Colonic mucosa (tissue), 4 donors: ENCODE data around the gene MAGIX. TPM values are rescaled to one million over a fixed set of nuclear protein-coding genes. Genes with fewer than 3 reads are reported as not detected.

Experiments used
- DNase-seq: peaks from one replicate; pipeline ENCODE4 v3.0.0-alpha.2; 2020
- H3K27ac ChIP-seq: fragments of 200-600 bp; one replicate; pipeline ENCODE4 v1.8.0; 2021
- H3K27me3 ChIP-seq: fragments of 200-600 bp; one replicate; pipeline ENCODE4 v1.8.0; 2021
- H3K36me3 ChIP-seq: fragments of 200-600 bp; one replicate; pipeline ENCODE4 v1.8.0; 2021
- H3K4me1 ChIP-seq: fragments of 200-600 bp; one replicate; pipeline ENCODE4 v1.8.0; 2021; ENCODE audit warnings: mild to moderate bottlenecking
- H3K4me3 ChIP-seq: fragments of 200-600 bp; one replicate; pipeline ENCODE4 v1.8.0; 2021
- H3K9ac ChIP-seq, 2 donors: one replicate each; pipeline ENCODE4 v1.7.0; 2013; ENCODE audit warnings: control low read depth in 2 of 2, low read depth in 2 of 2, low read length in 2 of 2
- H3K9me3 ChIP-seq: fragments of 200-600 bp; one replicate; pipeline ENCODE4 v1.8.0; 2021
- intact Hi-C: fragments of 100-400 bp; cut with DNase I; formaldehyde crosslinking; loops from one replicate; pipeline ENCODE4 v1.14.1; 2022
- total RNA-seq, 2 donors: library from RNA; stranded (reverse); fragmentation: NEBNext Ultra II Directional in 1 of 2; extraction: Animal tissue kit (Norgen Biotek cat#: 25700) in 1 of 2; gene quantifications; one replicate each; pipeline ENCODE4 v1.2.1, GENCODE V29; 2021
- TF ChIP-seq, protein P1 (sequence below): fragments of 200-600 bp; IDR thresholded peaks from one replicate; pipeline ENCODE4 v1.8.0; 2022; ENCODE audit warnings: antibody characterized with exemption, mild to moderate bottlenecking
- donor health status: healthy.
- donor health status: DM: no; HTN: no; CAD: no.
- donor health status: DM: no; HTN: no; CAD: no.

The MAGIX gene
- total RNA-seq, 2 donors from 2014 or later, result 4.3 to 14.7 TPM

DNA sequence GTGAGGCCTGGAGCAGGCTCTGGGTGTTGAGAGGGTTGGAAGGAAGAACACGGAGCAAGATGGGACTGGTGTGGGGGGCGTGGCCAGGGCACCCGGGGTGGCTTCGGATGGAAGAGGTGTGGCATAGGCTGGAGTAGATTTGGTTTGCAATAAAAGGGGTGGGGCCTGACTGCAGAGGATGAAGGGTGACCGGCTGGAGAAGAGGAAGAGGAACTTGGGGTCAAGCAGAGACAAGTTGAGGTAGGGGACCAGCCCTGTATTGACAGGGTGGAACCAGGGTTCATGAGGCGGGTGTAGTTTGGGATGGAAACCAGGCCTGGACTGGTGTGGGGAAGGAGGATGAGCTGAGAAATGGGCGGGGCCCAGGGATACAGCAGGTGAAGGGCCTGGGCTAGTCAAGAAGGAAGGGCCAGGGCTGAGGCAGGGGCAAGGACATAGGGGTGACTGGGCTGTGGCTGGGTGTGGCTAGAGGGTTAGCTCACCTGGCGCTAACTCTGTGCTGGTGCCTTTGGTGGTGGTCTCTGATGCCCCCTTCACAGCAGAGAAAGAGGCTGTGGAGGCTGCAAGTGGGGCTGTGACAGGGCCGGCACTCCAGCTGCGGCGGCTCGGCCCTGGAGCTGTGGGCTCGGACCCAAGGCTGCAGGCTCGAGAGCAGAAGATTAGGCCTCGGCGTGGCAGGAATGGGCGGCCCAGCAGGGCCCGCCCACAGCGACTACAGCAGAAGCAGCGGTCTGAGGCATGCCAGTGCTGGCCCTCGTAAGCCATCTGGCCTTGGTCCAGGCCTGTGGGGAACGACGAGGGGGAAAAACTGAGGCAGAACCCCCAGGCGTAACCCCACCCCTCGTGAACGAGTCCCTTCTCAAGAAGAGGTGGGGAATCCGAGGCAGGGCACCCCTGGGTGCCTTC is 14.1 kb downstream of the MAGIX start:
- Histone ChIP-seq H3K27ac (peak overlapping the region; percentile 56), H3K9ac (peak overlapping the region; percentile 27 to 63), H3K4me3 (no peak overlapping the region), H3K9me3 (no peaks in the 10 kb centered on the region), H3K36me3 (no peaks in the 10 kb centered on the region), H3K4me1 (no peaks in the 10 kb centered on the region), H3K27me3 (no peaks in the 10 kb centered on the region)
- TF ChIP-seq, protein P1, sequence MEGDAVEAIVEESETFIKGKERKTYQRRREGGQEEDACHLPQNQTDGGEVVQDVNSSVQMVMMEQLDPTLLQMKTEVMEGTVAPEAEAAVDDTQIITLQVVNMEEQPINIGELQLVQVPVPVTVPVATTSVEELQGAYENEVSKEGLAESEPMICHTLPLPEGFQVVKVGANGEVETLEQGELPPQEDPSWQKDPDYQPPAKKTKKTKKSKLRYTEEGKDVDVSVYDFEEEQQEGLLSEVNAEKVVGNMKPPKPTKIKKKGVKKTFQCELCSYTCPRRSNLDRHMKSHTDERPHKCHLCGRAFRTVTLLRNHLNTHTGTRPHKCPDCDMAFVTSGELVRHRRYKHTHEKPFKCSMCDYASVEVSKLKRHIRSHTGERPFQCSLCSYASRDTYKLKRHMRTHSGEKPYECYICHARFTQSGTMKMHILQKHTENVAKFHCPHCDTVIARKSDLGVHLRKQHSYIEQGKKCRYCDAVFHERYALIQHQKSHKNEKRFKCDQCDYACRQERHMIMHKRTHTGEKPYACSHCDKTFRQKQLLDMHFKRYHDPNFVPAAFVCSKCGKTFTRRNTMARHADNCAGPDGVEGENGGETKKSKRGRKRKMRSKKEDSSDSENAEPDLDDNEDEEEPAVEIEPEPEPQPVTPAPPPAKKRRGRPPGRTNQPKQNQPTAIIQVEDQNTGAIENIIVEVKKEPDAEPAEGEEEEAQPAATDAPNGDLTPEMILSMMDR, result no peak
- intact Hi-C loops, result no loop called here
- DNase-seq, result peak; percentile 74

DNA sequence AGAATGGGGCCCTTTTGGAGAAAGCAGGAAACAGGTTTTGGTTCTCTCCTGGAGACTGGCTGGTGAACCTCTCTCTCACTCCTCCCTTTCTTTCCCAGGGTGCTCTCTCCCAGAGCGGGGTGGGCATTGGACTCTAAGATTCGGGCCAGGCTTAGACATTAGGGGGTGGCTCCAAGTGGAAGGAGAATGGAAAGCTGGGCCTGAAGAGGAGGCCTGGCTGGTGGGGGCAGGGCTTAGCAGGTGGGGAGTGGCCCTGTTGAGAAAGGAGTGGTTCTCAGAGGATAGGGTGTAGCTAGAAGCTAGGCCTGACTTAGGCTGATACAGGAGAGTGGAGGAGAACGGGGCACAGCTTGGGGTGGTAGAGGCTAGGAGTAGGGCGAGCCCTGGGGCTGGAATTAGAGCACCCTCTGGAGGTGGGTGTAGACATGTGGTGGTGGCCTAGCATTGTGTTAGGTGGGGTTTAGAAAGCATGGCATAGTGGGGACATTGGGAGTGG is 14.8 kb downstream of the MAGIX start:
- no peaks in the 10 kb centered on the region for H3K4me1 ChIP-seq
- H3K27me3 ChIP-seq, result no peaks in the 10 kb centered on the region
- H3K27ac ChIP-seq, result peak overlapping the region; percentile 56
- intact Hi-C loops, result no loop called here
- peak; percentile 62 for DNase-seq
- no peak overlapping the region for H3K4me3 ChIP-seq
- H3K36me3 ChIP-seq, result no peaks in the 10 kb centered on the region
- peak overlapping the region; percentile 27 to 63 for H3K9ac ChIP-seq
- no peaks in the 10 kb centered on the region for H3K9me3 ChIP-seq
- TF ChIP-seq, protein P1, result no peak

DNA sequence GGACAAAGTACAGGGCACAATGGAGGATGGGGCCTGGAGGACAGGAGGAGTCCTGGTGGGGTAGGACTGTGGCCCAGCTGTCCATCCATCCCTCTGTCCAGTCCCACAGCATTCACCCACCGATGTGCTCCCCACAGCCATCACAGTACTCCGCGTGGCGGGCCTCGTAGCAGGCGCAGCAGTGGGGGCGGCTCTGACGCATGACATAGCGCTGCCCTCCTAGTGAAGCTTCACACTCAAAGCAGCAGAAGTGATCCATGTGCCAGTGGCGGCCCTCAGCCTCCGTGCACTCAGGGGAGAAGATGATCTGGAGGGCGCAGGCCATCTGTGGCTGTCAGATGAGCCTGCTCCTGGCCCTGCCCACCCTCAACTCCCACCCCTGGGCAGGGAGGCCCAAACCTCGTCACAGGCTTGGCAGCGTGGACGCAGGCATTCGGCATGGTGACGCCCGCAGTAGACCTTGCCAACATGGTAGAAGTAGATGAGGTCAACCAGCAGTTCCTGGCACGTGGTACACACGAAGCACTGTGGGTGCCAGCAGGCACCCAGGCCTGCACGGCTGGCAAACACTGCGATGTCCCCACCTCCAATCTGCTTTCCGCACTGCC is 15.4 kb downstream of the MAGIX start:
- Histone ChIP-seq H3K9ac (no peak overlapping the region), H3K4me3 (no peak overlapping the region), H3K4me1 (no peaks in the 10 kb centered on the region), H3K27ac (no peak overlapping the region), H3K27me3 (no peaks in the 10 kb centered on the region), H3K9me3 (no peaks in the 10 kb centered on the region), H3K36me3 (no peaks in the 10 kb centered on the region)
- TF ChIP-seq, protein P1, result no peak
- intact Hi-C loops, result no loop called here
- no peak for DNase-seq

DNA sequence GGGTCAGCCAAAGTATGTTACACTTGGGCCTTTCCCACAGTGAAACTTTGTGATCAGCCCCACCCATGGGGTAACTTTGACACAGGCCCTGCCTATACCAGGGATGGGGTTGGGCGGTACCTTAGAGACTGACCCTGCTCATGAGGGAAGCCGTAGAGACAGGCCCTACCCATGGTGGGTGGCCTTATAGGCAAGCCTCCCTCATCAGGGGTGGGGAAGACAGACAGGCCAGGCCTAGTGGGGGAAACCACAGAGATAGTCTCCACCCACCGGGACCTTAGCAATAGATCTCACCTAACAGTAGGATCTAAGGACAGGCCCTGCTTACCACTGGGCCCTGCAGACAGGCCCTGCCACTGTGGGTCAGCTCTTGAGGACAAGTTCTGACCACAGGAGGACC is 16.0 kb downstream of the MAGIX start:
- Histone ChIP-seq H3K9me3 (no peaks in the 10 kb centered on the region), H3K36me3 (no peaks in the 10 kb centered on the region), H3K27ac (no peak overlapping the region), H3K9ac (no peak overlapping the region), H3K27me3 (no peaks in the 10 kb centered on the region), H3K4me3 (no peak overlapping the region), H3K4me1 (no peaks in the 10 kb centered on the region)
- TF ChIP-seq, protein P1, result no peak
- no peak for DNase-seq
- intact Hi-C loops, result no loop called here

DNA sequence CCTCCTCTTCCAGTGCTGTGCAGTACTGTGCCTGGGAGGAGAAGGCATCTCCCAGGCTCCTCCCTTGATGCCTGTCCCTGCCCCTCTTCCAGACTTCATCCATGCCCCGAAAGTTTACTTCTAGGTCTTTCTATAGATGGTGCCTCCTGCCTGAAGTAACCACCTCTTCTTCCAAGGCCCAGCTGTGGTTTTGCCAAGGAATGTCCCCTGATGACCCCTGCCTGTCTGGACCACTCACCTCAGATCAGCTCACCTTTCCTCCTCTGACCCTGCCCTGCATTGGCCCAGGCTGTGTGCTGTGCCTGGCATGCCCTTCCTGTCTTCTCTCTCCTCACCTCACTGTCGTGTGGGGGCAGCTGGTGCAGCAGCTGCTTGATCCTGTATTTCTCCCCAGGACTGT is 16.8 kb downstream of the MAGIX start:
- Histone ChIP-seq H3K9ac (no peak overlapping the region), H3K4me1 (no peaks in the 10 kb centered on the region), H3K9me3 (no peaks in the 10 kb centered on the region), H3K27me3 (no peaks in the 10 kb centered on the region), H3K27ac (no peak overlapping the region), H3K36me3 (no peaks in the 10 kb centered on the region), H3K4me3 (no peak overlapping the region)
- no peak for DNase-seq
- intact Hi-C loops, result no loop called here
- TF ChIP-seq, protein P1, result no peak
